ENCODE results near the gene KCNH4.

KCNH4 gene

GRCh38 chr17:42193216-42193968 lies 12.4 kb upstream of the KCNH4 start (continued):
- TF ChIP-seq ZNF398 (tag by site-specific recombination; IDR thresholded peaks at IDR 0.05) (no peak), ZNF280D (tag by site-specific recombination; IDR thresholded peaks at IDR 0.05) (no peak), SALL2 (tag by site-specific recombination; IDR thresholded peaks at IDR 0.05; ENCODE audit: borderline replicate concordance) (no peak), ZNF302 (tag by site-specific recombination; IDR thresholded peaks at IDR 0.05; ENCODE audit: low read depth) (no peak), ZNF785 (tag by site-specific recombination; IDR thresholded peaks at IDR 0.05) (no peak), ZNF501 (tag by site-specific recombination; IDR thresholded peaks at IDR 0.05) (no peak), ZNF211 (tag by site-specific recombination; IDR thresholded peaks at IDR 0.05; ENCODE audit: low read depth) (no peak)

- Histone ChIP-seq H3K27ac (ENCODE audit: extremely low read depth, low read depth, low read length) (no peak overlapping the region), H3K36me3 (ENCODE audit: control insufficient read depth in 2 of 2, insufficient read depth in 1 of 2, low read length in 2 of 2) (no peaks in the 10 kb centered on the region), H3K4me3 (ENCODE audit: low read depth, low read length) (no peak overlapping the region), H3K9me3 (ENCODE audit: control insufficient read depth, insufficient read depth, low read depth, low read length) (no peaks in the 10 kb centered on the region), H3K4me1 (ENCODE audit: control insufficient read depth, insufficient read depth, low read length) (peaks cover 3% of the 10 kb centered on the region; the same call in 1 of the 2 replicates)
- no peak for TF ChIP-seq ZNF600 (tag by site-specific recombination; IDR thresholded peaks at IDR 0.05)
- no peak for TF ChIP-seq ZNF366 (tag by site-specific recombination; conservative IDR thresholded peaks at IDR 0.05)
- no peak for TF ChIP-seq ZNF777 (tag by site-specific recombination; IDR thresholded peaks at IDR 0.05; ENCODE audit: borderline replicate concordance)
- TF ChIP-seq ZNF114 (tag by site-specific recombination; IDR thresholded peaks at IDR 0.05), result no peak
- TF ChIP-seq ZNF449 (tag by site-specific recombination; IDR thresholded peaks at IDR 0.05), result no peak
- no peak for TF ChIP-seq ZNF132 (tag by site-specific recombination; IDR thresholded peaks at IDR 0.05; ENCODE audit: borderline replicate concordance)
- TF ChIP-seq ATF2 (tag by site-specific recombination; IDR thresholded peaks at IDR 0.05; ENCODE audit: low read depth), result no peak
- TF ChIP-seq ZNF404 (tag by site-specific recombination; IDR thresholded peaks at IDR 0.05), result no peak
- ChIA-PET POLR2A (interaction anchor here (0.7 kb wide), 1 partner anchor 9 kb away, joined by 4 read pairs; no protein-coding TSS in a partner anchor), CTCF (no interaction called here)
Observed at GRCh38 chr17:42192189-42193126, 11.5 kb upstream of the KCNH4 start.
